ENCODE data around the gene ANKRD17.
"Not testable (repeated sequence)": the region's sequence is repeated elsewhere in the genome, so short reads cannot be mapped to it uniquely, and the experiment has no call there.

Gene ANKRD17

GRCh38 chr4:73248821-73249220 lies 9.8 kb downstream of the ANKRD17 start:
- no peak for DNase-seq (ENCODE audit: low read depth in 2 of 2, low spot score in 1 of 2)

- DNase-seq (ENCODE audit: low read depth in 2 of 2, low spot score in 1 of 2) = no peak
Measured at GRCh38 chr4:73248416-73248815, 10.2 kb downstream of the ANKRD17 start.

GRCh38 chr4:73247100-73247499 lies 11.5 kb downstream of the ANKRD17 start:
- DNase-seq (ENCODE audit: low read depth in 2 of 2, low spot score in 1 of 2) = no peak

- DNase-seq (ENCODE audit: low read depth in 2 of 2, low spot score in 1 of 2) = no peak
Measured at GRCh38 chr4:73245955-73246354, 12.6 kb downstream of the ANKRD17 start.

- no peak for DNase-seq (ENCODE audit: low read depth in 2 of 2, low spot score in 1 of 2)
Measured at GRCh38 chr4:73244945-73245601, 13.5 kb downstream of the ANKRD17 start.

GRCh38 chr4:73237044-73237443 lies 21.6 kb downstream of the ANKRD17 start:
- DNase-seq (ENCODE audit: low read depth in 2 of 2, low spot score in 1 of 2) = no peak

GRCh38 chr4:73236151-73236550 lies 22.4 kb downstream of the ANKRD17 start:
- no peak for DNase-seq (ENCODE audit: low read depth in 2 of 2, low spot score in 1 of 2)

GRCh38 chr4:73234712-73235111 lies 23.9 kb downstream of the ANKRD17 start:
- no peak for DNase-seq (ENCODE audit: low read depth in 2 of 2, low spot score in 1 of 2)

- no peak for DNase-seq (ENCODE audit: low read depth in 2 of 2, low spot score in 1 of 2)
Measured at GRCh38 chr4:73231518-73232487, 26.8 kb downstream of the ANKRD17 start.

- DNase-seq (ENCODE audit: low read depth in 2 of 2, low spot score in 1 of 2) = no peak
Measured at GRCh38 chr4:73230865-73231517, 27.6 kb downstream of the ANKRD17 start.

GRCh38 chr4:73228800-73229199 lies 29.8 kb downstream of the ANKRD17 start:
- not testable (repeated sequence) for DNase-seq (ENCODE audit: low read depth in 2 of 2, low spot score in 1 of 2)

- DNase-seq (ENCODE audit: low read depth in 2 of 2, low spot score in 1 of 2) = no peak
Measured at GRCh38 chr4:73224886-73225285, 33.7 kb downstream of the ANKRD17 start.

GRCh38 chr4:73223258-73223650 lies 35.3 kb downstream of the ANKRD17 start:
- DNase-seq (ENCODE audit: low read depth in 2 of 2, low spot score in 1 of 2) = no peak

GRCh38 chr4:73222466-73223257 lies 35.9 kb downstream of the ANKRD17 start:
- peak; percentile 14 to 18 for DNase-seq (ENCODE audit: low read depth in 2 of 2, low spot score in 1 of 2)

- DNase-seq (ENCODE audit: low read depth in 2 of 2, low spot score in 1 of 2) = no peak
Measured at GRCh38 chr4:73221734-73222133, 36.9 kb downstream of the ANKRD17 start.

- DNase-seq (ENCODE audit: low read depth in 2 of 2, low spot score in 1 of 2) = no peak
Measured at GRCh38 chr4:73220815-73221214, 37.8 kb downstream of the ANKRD17 start.

- no peak for DNase-seq (ENCODE audit: low read depth in 2 of 2, low spot score in 1 of 2)
Measured at GRCh38 chr4:73213916-73214653, 44.5 kb downstream of the ANKRD17 start.

- DNase-seq (ENCODE audit: low read depth in 2 of 2, low spot score in 1 of 2) = no peak
Measured at GRCh38 chr4:73212982-73213730, 45.4 kb downstream of the ANKRD17 start.

GRCh38 chr4:73211968-73212367 lies 46.6 kb downstream of the ANKRD17 start:
- DNase-seq (ENCODE audit: low read depth in 2 of 2, low spot score in 1 of 2) = no peak

- DNase-seq (ENCODE audit: low read depth in 2 of 2, low spot score in 1 of 2) = no peak
Measured at GRCh38 chr4:73208376-73208775, 50.2 kb downstream of the ANKRD17 start.

Measured in stimulated activated CD8-positive, alpha-beta memory T cell treated with anti-CD3 and anti-CD28 coated beads, Interleukin-4, amount 100 ng/mL, for 4 hours (primary cell).